Cardiac muscle cell (in vitro differentiated cells and primary cell): ENCODE measurements around the gene DOK3. TPM values are rescaled to one million over a fixed set of nuclear protein-coding genes. Genes with fewer than 3 reads are reported as not detected.
A peak's percentile ranks its signal among the peaks of the same experiment; 100 is the strongest.

Source experiments
- DNase-seq, 2 donors: peaks; one replicate each; pipeline versions ENCODE4 v3.0.0 to v3.0.0-alpha.2; 2010 to 2017; ENCODE audit warnings: low read depth in 1 of 2, low spot score in 1 of 2
- H3K27ac ChIP-seq: fragments of 200-600 bp; sonication (generic); 2 replicates; pipeline ENCODE4 v1.5.1; 2016
- H3K27me3 ChIP-seq: fragments of 200-600 bp; sonication (generic); 2 replicates; pipeline ENCODE4 v1.6.0; 2016; ENCODE audit warnings: control low read depth
- H3K36me3 ChIP-seq: fragments of 200-600 bp; sonication (generic); 2 replicates; pipeline ENCODE4 v1.5.1; 2016; ENCODE audit warnings: control low read depth
- H3K4me1 ChIP-seq: fragments of 200-600 bp; sonication (generic); 2 replicates; pipeline ENCODE4 v1.8.1; 2017; ENCODE audit warnings: low read depth, mild to moderate bottlenecking, mixed run types
- H3K4me3 ChIP-seq: fragments of 200-600 bp; sonication (generic); 2 replicates; pipeline ENCODE4 v1.5.1; 2016; ENCODE audit warnings: mild to moderate bottlenecking
- H3K9me3 ChIP-seq: fragments of 200-600 bp; sonication (generic); 2 replicates; pipeline ENCODE4 v1.5.1; 2017; ENCODE audit warnings: low read depth, mild to moderate bottlenecking, control low read depth
- CTCF ChIP-seq: IDR thresholded peaks from 2 replicates; pipeline ENCODE4 v1.5.1; 2012; ENCODE audit warnings: low read depth, mild to moderate bottlenecking, low read length
- polyA plus RNA-seq: library from polyadenylated mRNA; unstranded; fragments of >200 nt; fragmentation: Nextera tagmentation; extraction: Ambion mirVana; gene quantifications from 2 replicates; pipeline ENCODE4 v1.2.1, GENCODE V29; 2016
- total RNA-seq: library from RNA; depleted of rRNA; stranded (reverse); fragments of >200 nt; gene quantifications from 2 replicates; pipeline ENCODE4 v1.2.3, GENCODE V29; 2016

The DOK3 gene
- total and polyA plus RNA-seq, 2 experiments from 2014 or later, result 2.4 to 3.7 TPM

GRCh38 chr5:177472460-177473442, 36.9 kb downstream of the DOK3 start:
- Histone ChIP-seq H3K36me3 (peaks cover 3% of the 10 kb centered on the region), H3K4me1 (peaks cover 9% of the 10 kb centered on the region), H3K9me3 (no peaks in the 10 kb centered on the region), H3K27ac (peak overlapping the region; percentile 98), H3K27me3 (no peaks in the 10 kb centered on the region), H3K4me3 (peak overlapping the region; percentile 100)
- TF ChIP-seq CTCF, result no peak
- peak in 1 of 2 donors; percentile 78 for DNase-seq

GRCh38 chr5:177471610-177472356, 37.8 kb downstream of the DOK3 start:
- TF ChIP-seq CTCF, result no peak
- no peaks in the 10 kb centered on the region for H3K27me3 ChIP-seq
- H3K4me3 ChIP-seq, result peak overlapping the region; percentile 100
- DNase-seq, result peak in 1 of 2 donors; percentile 52
- no peaks in the 10 kb centered on the region for H3K9me3 ChIP-seq
- no peak overlapping the region for H3K27ac ChIP-seq
- H3K4me1 ChIP-seq, result peaks cover 9% of the 10 kb centered on the region
- H3K36me3 ChIP-seq, result peaks cover 13% of the 10 kb centered on the region

- Histone ChIP-seq H3K27me3 (no peaks in the 10 kb centered on the region), H3K27ac (no peak overlapping the region), H3K4me3 (no peak overlapping the region), H3K4me1 (peaks cover 9% of the 10 kb centered on the region), H3K36me3 (peaks cover 21% of the 10 kb centered on the region), H3K9me3 (no peaks in the 10 kb centered on the region)
- TF ChIP-seq CTCF, result no peak
- no peak for DNase-seq
Observed at GRCh38 chr5:177470759-177471536, 38.7 kb downstream of the DOK3 start.

- Histone ChIP-seq H3K4me3 (no peak overlapping the region), H3K4me1 (peaks cover 9% of the 10 kb centered on the region), H3K36me3 (peaks cover 30% of the 10 kb centered on the region), H3K27me3 (no peaks in the 10 kb centered on the region), H3K27ac (no peak overlapping the region), H3K9me3 (no peaks in the 10 kb centered on the region)
- no peak for TF ChIP-seq CTCF
- no peak for DNase-seq
Observed at GRCh38 chr5:177469750-177470525, 39.7 kb downstream of the DOK3 start.
